GM23338 (cell line): ENCODE results near the gene SHC4. TPM values are rescaled to one million over a fixed set of nuclear protein-coding genes. Genes with fewer than 3 reads are reported as not detected.

ENCODE experiments used
- ATAC-seq: fragments of 200-7000 bp; cut with Tn5 transposase; 3 replicates; pipeline ENCODE4 v1.9.1; 2020
- DNase-seq: peaks from one replicate; pipeline ENCODE4 v3.0.0-alpha.2; 2015; ENCODE audit warnings: low spot score
- H2AFZ ChIP-seq: fragments of 200-600 bp; sonication (generic); 2 replicates; pipeline ENCODE4 v1.8.0; 2016; ENCODE audit warnings: antibody characterized with exemption, mild to moderate bottlenecking, moderate library complexity
- H3F3A ChIP-seq: fragments of 200-600 bp; sonication (generic); replicated peaks from 2 replicates; pipeline ENCODE4 v1.8.0; 2017; ENCODE audit warnings: antibody characterized with exemption, mixed run types, low read depth
- H3K27ac ChIP-seq: fragments of 200-600 bp; sonication (generic); 2 replicates; pipeline ENCODE4 v1.6.1; 2016; ENCODE audit warnings: low read depth
- H3K27me3 ChIP-seq: fragments of 200-600 bp; sonication (generic); 2 replicates; pipeline ENCODE4 v1.8.0; 2016; ENCODE audit warnings: mild to moderate bottlenecking, mixed run types, moderate library complexity; ENCODE audit not compliant: insufficient read depth
- H3K36me3 ChIP-seq: fragments of 200-600 bp; sonication (generic); 2 replicates; pipeline ENCODE4 v1.8.0; 2016; ENCODE audit warnings: mild to moderate bottlenecking; ENCODE audit not compliant: insufficient read depth
- H3K4me1 ChIP-seq: fragments of 200-600 bp; sonication (generic); 2 replicates; pipeline ENCODE4 v1.8.0; 2016; ENCODE audit warnings: mild to moderate bottlenecking, moderate library complexity; ENCODE audit not compliant: insufficient read depth
- H3K4me2 ChIP-seq: fragments of 200-600 bp; sonication (generic); 2 replicates; pipeline ENCODE4 v1.7.1; 2017; ENCODE audit warnings: mixed run types
- H3K4me3 ChIP-seq: fragments of 200-600 bp; sonication (generic); 2 replicates; pipeline ENCODE4 v1.6.1; 2016; ENCODE audit warnings: mixed run types
- H3K79me2 ChIP-seq: fragments of 200-600 bp; sonication (generic); replicated peaks from 2 replicates; pipeline ENCODE4 v1.8.0; 2017; ENCODE audit warnings: mild to moderate bottlenecking; ENCODE audit not compliant: insufficient read depth
- H3K9me2 ChIP-seq: fragments of 200-600 bp; sonication (generic); 2 replicates; pipeline ENCODE4 v1.8.0; 2017; ENCODE audit not compliant: insufficient read depth
- H4K20me1 ChIP-seq: fragments of 200-600 bp; sonication (generic); replicated peaks from 2 replicates; pipeline ENCODE4 v1.8.0; 2017; ENCODE audit warnings: mild to moderate bottlenecking; ENCODE audit not compliant: insufficient read depth
- H3K27ac Mint-ChIP-seq: 2 replicates; pipeline ENCODE4 v1.8.0; 2020; ENCODE audit warnings: inconsistent platforms, mild to moderate bottlenecking, moderate library complexity, mixed read lengths
- H3K27me3 Mint-ChIP-seq: 3 replicates; pipeline ENCODE4 v1.8.0; 2022; ENCODE audit warnings: low read depth, mild to moderate bottlenecking, moderate library complexity, mixed read lengths, inconsistent platforms; ENCODE audit not compliant: insufficient read depth, poor library complexity
- H3K36me3 Mint-ChIP-seq: 3 replicates; pipeline ENCODE4 v1.8.0; 2021; ENCODE audit warnings: low read depth, mild to moderate bottlenecking, inconsistent platforms, moderate library complexity, mixed read lengths
- H3K4me1 Mint-ChIP-seq: 3 replicates; pipeline ENCODE4 v1.8.0; 2020; ENCODE audit warnings: mild to moderate bottlenecking, inconsistent platforms, mixed read lengths
- H3K4me3 Mint-ChIP-seq: 3 replicates; pipeline ENCODE4 v1.8.0; 2021; ENCODE audit warnings: moderate library complexity, mild to moderate bottlenecking, inconsistent platforms, mixed read lengths
- H3K9me3 Mint-ChIP-seq: 3 replicates; pipeline ENCODE4 v1.8.0; 2020; ENCODE audit warnings: moderate library complexity, mild to moderate bottlenecking, inconsistent platforms, mixed read lengths
- EZH2phosphoT487 ChIP-seq: fragments of 200-600 bp; sonication (generic); IDR thresholded peaks from one replicate; pipeline ENCODE4 v1.8.1; 2018; ENCODE audit warnings: antibody characterized with exemption; ENCODE audit not compliant: unreplicated experiment
- STAT1 ChIP-seq: IDR thresholded peaks from one replicate; pipeline ENCODE4 v1.6.1; 2016; ENCODE audit warnings: antibody characterized with exemption; ENCODE audit not compliant: unreplicated experiment
- ZNF331 ChIP-seq: fragments of 250-450 bp; sonication (Bioruptor Pico); IDR thresholded peaks from 2 replicates; pipeline ENCODE4 v1.5.0; 2020; ENCODE audit warnings: low read depth, mild to moderate bottlenecking, moderate library complexity
- polyA plus RNA-seq: library from polyadenylated mRNA; unstranded; fragments of >200 nt; fragmentation: Nextera tagmentation; extraction: Ambion mirVana; gene quantifications from 2 replicates; pipeline ENCODE4 v1.2.1, GENCODE V29; 2016
- total RNA-seq: library from RNA; depleted of rRNA; stranded (reverse); fragments of >200 nt; shearing (Covaris generic); gene quantifications from 2 replicates; pipeline ENCODE4 v1.2.3, GENCODE V29; 2014
- TF ChIP-seq, protein P1 (sequence below): fragments of 250-450 bp; sonication (Bioruptor Pico); IDR thresholded peaks from 2 replicates; pipeline ENCODE4 v1.5.0; 2020; ENCODE audit warnings: mild to moderate bottlenecking, moderate library complexity
- TF ChIP-seq, protein P2 (sequence below), 2 experiments: fragments of 200-600 bp in 1 of 2; sonication (generic) in 1 of 2; conservative IDR thresholded peaks; 2 replicates each; pipeline versions ENCODE4 v1.5.1 to v1.6.1; 2016 to 2017; ENCODE audit warnings: antibody characterized with exemption in 2 of 2, low read depth in 2 of 2, mild to moderate bottlenecking in 2 of 2, moderate library complexity in 1 of 2

SHC4 gene
- total and polyA plus RNA-seq, 2 experiments from 2014 or later: 0.21 to 0.32 TPM

DNA sequence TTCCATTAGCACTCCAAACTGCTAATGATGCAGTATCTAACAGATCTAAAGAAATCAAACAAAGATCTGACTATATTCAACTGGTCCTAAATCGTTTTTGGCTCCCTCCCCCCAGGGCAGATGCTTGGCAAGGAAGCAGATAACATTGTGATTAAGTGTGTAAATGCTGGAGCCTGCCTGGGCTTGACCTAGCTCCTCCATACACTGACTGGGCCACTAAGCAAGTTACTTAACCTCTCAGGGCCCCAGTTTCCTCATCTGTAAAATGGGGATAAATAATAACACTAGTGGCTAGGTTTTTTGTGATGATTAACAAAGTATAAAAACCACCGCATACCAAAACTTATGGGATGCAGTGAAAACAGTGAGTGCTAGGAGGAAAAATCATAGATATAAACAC, 76.6 kb downstream of the SHC4 start:
- no peak overlapping the region for H3K4me3 Mint-ChIP-seq
- H3K9me2 ChIP-seq: no peaks in the 10 kb centered on the region
- no peak overlapping the region for H3K4me3 ChIP-seq
- peaks cover 4% of the 10 kb centered on the region; the same call in 2 of the 3 replicates for H3K4me1 Mint-ChIP-seq
- H3F3A ChIP-seq: no peaks in the 10 kb centered on the region
- TF ChIP-seq, protein P1, sequence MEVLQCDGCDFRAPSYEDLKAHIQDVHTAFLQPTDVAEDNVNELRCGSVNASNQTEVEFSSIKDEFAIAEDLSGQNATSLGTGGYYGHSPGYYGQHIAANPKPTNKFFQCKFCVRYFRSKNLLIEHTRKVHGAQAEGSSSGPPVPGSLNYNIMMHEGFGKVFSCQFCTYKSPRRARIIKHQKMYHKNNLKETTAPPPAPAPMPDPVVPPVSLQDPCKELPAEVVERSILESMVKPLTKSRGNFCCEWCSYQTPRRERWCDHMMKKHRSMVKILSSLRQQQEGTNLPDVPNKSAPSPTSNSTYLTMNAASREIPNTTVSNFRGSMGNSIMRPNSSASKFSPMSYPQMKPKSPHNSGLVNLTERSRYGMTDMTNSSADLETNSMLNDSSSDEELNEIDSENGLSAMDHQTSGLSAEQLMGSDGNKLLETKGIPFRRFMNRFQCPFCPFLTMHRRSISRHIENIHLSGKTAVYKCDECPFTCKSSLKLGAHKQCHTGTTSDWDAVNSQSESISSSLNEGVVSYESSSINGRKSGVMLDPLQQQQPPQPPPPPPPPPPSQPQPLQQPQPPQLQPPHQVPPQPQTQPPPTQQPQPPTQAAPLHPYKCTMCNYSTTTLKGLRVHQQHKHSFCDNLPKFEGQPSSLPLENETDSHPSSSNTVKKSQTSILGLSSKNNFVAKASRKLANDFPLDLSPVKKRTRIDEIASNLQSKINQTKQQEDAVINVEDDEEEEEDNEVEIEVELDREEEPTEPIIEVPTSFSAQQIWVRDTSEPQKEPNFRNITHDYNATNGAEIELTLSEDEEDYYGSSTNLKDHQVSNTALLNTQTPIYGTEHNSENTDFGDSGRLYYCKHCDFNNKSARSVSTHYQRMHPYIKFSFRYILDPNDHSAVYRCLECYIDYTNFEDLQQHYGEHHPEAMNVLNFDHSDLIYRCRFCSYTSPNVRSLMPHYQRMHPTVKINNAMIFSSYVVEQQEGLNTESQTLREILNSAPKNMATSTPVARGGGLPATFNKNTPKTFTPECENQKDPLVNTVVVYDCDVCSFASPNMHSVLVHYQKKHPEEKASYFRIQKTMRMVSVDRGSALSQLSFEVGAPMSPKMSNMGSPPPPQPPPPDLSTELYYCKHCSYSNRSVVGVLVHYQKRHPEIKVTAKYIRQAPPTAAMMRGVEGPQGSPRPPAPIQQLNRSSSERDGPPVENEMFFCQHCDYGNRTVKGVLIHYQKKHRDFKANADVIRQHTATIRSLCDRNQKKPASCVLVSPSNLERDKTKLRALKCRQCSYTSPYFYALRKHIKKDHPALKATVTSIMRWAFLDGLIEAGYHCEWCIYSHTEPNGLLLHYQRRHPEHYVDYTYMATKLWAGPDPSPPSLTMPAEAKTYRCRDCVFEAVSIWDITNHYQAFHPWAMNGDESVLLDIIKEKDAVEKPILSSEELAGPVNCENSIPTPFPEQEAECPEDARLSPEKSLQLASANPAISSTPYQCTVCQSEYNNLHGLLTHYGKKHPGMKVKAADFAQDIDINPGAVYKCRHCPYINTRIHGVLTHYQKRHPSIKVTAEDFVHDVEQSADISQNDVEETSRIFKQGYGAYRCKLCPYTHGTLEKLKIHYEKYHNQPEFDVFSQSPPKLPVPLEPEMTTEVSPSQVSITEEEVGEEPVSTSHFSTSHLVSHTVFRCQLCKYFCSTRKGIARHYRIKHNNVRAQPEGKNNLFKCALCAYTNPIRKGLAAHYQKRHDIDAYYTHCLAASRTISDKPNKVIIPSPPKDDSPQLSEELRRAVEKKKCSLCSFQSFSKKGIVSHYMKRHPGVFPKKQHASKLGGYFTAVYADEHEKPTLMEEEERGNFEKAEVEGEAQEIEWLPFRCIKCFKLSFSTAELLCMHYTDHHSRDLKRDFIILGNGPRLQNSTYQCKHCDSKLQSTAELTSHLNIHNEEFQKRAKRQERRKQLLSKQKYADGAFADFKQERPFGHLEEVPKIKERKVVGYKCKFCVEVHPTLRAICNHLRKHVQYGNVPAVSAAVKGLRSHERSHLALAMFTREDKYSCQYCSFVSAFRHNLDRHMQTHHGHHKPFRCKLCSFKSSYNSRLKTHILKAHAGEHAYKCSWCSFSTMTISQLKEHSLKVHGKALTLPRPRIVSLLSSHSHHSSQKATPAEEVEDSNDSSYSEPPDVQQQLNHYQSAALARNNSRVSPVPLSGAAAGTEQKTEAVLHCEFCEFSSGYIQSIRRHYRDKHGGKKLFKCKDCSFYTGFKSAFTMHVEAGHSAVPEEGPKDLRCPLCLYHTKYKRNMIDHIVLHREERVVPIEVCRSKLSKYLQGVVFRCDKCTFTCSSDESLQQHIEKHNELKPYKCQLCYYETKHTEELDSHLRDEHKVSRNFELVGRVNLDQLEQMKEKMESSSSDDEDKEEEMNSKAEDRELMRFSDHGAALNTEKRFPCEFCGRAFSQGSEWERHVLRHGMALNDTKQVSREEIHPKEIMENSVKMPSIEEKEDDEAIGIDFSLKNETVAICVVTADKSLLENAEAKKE (CRISPR knock-in tag): no peak
- TF ChIP-seq STAT1 (no peak), ZNF331 (no peak), EZH2phosphoT487 (no peak)
- TF ChIP-seq, protein P2, sequence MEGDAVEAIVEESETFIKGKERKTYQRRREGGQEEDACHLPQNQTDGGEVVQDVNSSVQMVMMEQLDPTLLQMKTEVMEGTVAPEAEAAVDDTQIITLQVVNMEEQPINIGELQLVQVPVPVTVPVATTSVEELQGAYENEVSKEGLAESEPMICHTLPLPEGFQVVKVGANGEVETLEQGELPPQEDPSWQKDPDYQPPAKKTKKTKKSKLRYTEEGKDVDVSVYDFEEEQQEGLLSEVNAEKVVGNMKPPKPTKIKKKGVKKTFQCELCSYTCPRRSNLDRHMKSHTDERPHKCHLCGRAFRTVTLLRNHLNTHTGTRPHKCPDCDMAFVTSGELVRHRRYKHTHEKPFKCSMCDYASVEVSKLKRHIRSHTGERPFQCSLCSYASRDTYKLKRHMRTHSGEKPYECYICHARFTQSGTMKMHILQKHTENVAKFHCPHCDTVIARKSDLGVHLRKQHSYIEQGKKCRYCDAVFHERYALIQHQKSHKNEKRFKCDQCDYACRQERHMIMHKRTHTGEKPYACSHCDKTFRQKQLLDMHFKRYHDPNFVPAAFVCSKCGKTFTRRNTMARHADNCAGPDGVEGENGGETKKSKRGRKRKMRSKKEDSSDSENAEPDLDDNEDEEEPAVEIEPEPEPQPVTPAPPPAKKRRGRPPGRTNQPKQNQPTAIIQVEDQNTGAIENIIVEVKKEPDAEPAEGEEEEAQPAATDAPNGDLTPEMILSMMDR (conservative IDR thresholded peaks at IDR 0.05; ENCODE audit: low read depth in 2 of 2): no peak
- no peaks in the 10 kb centered on the region for H3K4me1 ChIP-seq
- H2AFZ ChIP-seq: no peak overlapping the region
- no peak for DNase-seq
- no peaks in the 10 kb centered on the region for H4K20me1 ChIP-seq
- H3K36me3 ChIP-seq: no peaks in the 10 kb centered on the region
- H3K4me2 ChIP-seq: no peak overlapping the region
- H3K79me2 ChIP-seq: no peaks in the 10 kb centered on the region
- H3K36me3 Mint-ChIP-seq: no peaks in the 10 kb centered on the region
- H3K27me3 ChIP-seq: no peaks in the 10 kb centered on the region
- ATAC-seq: no peak
- H3K27ac ChIP-seq: no peak overlapping the region
- H3K27me3 Mint-ChIP-seq: peaks cover 3% of the 10 kb centered on the region
- no peaks in the 10 kb centered on the region for H3K9me3 Mint-ChIP-seq
- no peak overlapping the region for H3K27ac Mint-ChIP-seq
